ENCODE data around the gene PLXNA4.

DNA sequence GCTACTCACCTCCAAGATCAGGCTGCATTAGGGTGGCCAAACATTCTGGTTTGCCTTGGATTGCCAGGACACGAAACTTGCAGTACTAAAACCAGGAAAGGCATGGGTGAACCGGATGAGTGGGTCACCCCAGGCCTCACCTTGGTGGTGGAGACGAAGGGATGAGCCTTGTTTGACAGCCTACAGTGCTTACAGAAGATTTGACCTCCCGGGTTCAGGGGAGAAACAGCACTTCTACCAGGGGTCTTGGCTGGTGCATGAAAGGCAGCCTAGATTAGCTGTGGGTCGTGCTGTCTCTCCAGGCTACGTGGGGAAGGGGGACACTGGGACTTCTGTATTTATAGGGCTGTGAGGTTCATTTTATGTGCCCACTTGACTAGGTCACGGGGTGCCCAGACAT lies 469.8 kb downstream of the PLXNA4 start:
- TF ChIP-seq POLR2A (IDR thresholded peaks at IDR 0.05; ENCODE audit: low read length) (no peak), GATA1 (IDR thresholded peaks at IDR 0.05; ENCODE audit: low read depth, low read length) (no peak)

Measured in erythroblast (primary cell).